ENCODE data around the gene RTP5. TPM values are rescaled to one million over a fixed set of nuclear protein-coding genes. Genes with fewer than 3 reads are reported as not detected.
A peak's percentile ranks its signal among the peaks of the same experiment; 100 is the strongest.

RTP5 gene
- total RNA-seq, 1 experiment from 2014 or later, result not detected

DNA sequence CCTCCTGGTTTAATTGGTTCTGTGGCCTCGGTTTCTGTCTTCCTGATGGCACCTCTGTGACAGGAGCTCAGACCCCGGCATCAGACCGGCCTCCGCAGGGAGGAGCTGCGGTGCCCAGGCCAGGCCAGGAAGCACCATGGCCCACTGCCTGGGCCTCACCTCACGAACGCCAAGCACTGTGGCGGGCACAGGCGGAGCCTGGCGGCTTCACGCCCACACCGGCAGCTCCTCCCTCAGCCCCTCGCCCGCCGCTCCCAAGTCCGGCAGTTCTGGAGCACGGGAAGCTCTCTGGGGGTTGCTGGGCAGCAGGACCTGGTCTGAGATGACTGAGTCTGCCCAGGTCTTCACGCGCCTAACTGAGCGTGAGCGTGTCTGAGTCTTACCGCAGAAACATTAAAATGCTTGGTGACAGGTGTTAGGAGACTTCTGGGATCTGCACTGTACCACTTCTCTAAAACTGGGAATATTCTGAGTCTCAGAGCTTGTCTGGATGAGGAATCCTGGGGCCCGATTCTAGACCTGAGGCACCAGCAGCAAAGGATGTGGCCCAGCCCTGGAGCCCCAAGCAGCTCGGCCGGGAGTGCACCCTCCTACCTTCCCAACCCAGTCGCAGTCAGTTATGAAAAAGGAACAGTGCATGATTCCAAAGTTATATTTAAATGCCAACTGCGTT is 21.9 kb downstream of the RTP5 start:
- Histone ChIP-seq H3K27me3 (replicated peaks; ENCODE audit: insufficient read depth, low read depth, low read length, poor library complexity) (no peaks in the 10 kb centered on the region), H3K36me3 (ENCODE audit: insufficient read depth, low read length, poor library complexity, severe bottlenecking) (peaks cover 4% of the 10 kb centered on the region), H3K4me1 (ENCODE audit: insufficient read depth, low read length, poor library complexity, severe bottlenecking) (peaks cover 11% of the 10 kb centered on the region), H3K27ac (ENCODE audit: low read depth, low read length, poor library complexity, severe bottlenecking) (no peak overlapping the region), H3K4me3 (ENCODE audit: low read depth, low read length, poor library complexity, severe bottlenecking) (no peak overlapping the region), H3K9me3 (ENCODE audit: low read depth, low read length, poor library complexity, severe bottlenecking) (peaks cover 7% of the 10 kb centered on the region)
- BruUV-seq (replicated peaks), result no TSS peak
- DNase-seq (ENCODE audit: low spot score), result no peak
- intact Hi-C loops (cut with micrococcal nuclease; ENCODE audit: unreplicated experiment), result no loop called here
- ChIA-PET CTCF (no interaction called here), POLR2A (ENCODE audit: low non-redundant PET) (interaction anchor here (0.5 kb wide), 1 partner anchor 57 kb away, joined by 3 read pairs; no protein-coding TSS in a partner anchor)
- TF ChIP-seq, protein P1, sequence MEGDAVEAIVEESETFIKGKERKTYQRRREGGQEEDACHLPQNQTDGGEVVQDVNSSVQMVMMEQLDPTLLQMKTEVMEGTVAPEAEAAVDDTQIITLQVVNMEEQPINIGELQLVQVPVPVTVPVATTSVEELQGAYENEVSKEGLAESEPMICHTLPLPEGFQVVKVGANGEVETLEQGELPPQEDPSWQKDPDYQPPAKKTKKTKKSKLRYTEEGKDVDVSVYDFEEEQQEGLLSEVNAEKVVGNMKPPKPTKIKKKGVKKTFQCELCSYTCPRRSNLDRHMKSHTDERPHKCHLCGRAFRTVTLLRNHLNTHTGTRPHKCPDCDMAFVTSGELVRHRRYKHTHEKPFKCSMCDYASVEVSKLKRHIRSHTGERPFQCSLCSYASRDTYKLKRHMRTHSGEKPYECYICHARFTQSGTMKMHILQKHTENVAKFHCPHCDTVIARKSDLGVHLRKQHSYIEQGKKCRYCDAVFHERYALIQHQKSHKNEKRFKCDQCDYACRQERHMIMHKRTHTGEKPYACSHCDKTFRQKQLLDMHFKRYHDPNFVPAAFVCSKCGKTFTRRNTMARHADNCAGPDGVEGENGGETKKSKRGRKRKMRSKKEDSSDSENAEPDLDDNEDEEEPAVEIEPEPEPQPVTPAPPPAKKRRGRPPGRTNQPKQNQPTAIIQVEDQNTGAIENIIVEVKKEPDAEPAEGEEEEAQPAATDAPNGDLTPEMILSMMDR (conservative IDR thresholded peaks at IDR 0.05; ENCODE audit: low read depth, low read length), result no peak
- TF ChIP-seq EZH2 (IDR thresholded peaks at IDR 0.05; ENCODE audit: borderline replicate concordance, low read depth, low read length, poor library complexity, severe bottlenecking), result no peak

DNA sequence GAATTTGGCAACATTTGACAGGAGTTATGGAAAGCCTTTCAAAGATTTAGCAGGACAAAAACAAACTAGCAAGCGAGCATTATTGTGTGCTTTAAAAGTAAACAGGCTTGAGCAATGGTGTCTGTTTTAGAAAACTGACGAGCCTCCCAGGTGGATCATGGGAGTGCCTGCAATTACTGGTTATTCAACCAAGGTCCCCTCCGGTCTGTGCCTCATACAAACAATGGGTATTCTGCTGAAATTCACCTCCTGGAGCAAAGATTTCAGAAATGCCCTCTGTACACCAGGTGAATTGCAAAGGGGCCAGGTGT is 22.4 kb downstream of the RTP5 start:
- DNase-seq (ENCODE audit: low spot score), result no peak
- H3K27ac ChIP-seq (ENCODE audit: low read depth, low read length, poor library complexity, severe bottlenecking), result no peak overlapping the region
- CTCF ChIA-PET, result no interaction called here

DNA sequence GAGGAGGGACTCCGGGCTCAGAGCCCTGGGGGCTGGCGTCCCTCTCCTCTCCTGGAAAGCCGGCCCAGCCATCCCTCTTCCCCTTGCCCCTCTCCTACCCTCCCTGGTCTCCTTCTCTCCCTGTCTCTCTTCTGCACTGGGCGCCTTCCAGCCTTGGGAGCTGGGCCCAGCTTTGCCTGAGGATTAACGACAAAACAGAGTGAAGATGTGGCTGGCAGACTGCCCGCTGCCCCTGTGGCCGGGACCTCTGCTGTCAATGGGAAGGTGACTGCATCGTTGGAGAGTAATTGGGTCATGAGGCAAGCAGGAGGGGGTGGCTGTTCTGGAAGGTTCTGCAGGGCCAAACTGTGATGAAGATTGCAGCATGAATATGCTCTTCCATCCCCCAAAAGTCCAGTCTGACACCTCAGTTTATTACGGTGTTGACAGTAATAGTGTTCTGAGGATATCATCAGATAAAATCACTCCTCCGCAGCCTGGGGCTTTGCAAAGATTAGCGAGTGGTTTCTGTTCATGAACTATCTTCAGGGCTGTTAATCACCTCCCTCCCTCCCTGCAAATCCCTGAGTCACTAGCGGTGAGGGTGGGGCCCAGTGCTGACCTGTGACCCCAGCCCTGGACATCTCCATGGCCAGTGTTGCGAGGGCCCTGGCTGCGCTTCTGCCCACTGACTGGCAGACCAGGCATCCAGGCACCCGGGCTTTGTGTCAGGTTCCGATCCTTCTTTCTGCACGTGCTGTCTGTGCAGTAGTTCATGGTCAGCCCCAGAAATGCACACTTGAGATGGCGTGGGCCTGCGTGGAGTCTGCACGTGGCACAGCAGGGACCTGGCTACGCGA is 23.0 kb downstream of the RTP5 start:
- Histone ChIP-seq H3K4me3 (ENCODE audit: low read depth, low read length, poor library complexity, severe bottlenecking) (no peak overlapping the region), H3K4me1 (ENCODE audit: insufficient read depth, low read length, poor library complexity, severe bottlenecking) (peaks cover 6% of the 10 kb centered on the region), H3K36me3 (ENCODE audit: insufficient read depth, low read length, poor library complexity, severe bottlenecking) (no peaks in the 10 kb centered on the region), H3K27ac (ENCODE audit: low read depth, low read length, poor library complexity, severe bottlenecking) (peak overlapping the region; percentile 25), H3K9me3 (ENCODE audit: low read depth, low read length, poor library complexity, severe bottlenecking) (peaks cover 7% of the 10 kb centered on the region), H3K27me3 (replicated peaks; ENCODE audit: insufficient read depth, low read depth, low read length, poor library complexity) (no peaks in the 10 kb centered on the region)
- POLR2A ChIA-PET (ENCODE audit: low non-redundant PET), result no interaction called here
- no peak for TF ChIP-seq EZH2 (IDR thresholded peaks at IDR 0.05; ENCODE audit: borderline replicate concordance, low read depth, low read length, poor library complexity, severe bottlenecking)
- TF ChIP-seq, protein P1 (conservative IDR thresholded peaks at IDR 0.05; ENCODE audit: low read depth, low read length), result no peak
- no peak for DNase-seq (ENCODE audit: low spot score)
- intact Hi-C loops (cut with micrococcal nuclease; ENCODE audit: unreplicated experiment), result no loop called here
- CTCF ChIA-PET, result no interaction called here
- BruUV-seq (replicated peaks), result no TSS peak

More for the DNA sequence above, 22.4 kb downstream of the RTP5 start:
- TF ChIP-seq, protein P1 (conservative IDR thresholded peaks at IDR 0.05; ENCODE audit: low read depth, low read length), result no peak
- TF ChIP-seq EZH2 (IDR thresholded peaks at IDR 0.05; ENCODE audit: borderline replicate concordance, low read depth, low read length, poor library complexity, severe bottlenecking), result no peak
- BruUV-seq (replicated peaks), result no TSS peak
- peaks cover 7% of the 10 kb centered on the region for H3K9me3 ChIP-seq (ENCODE audit: low read depth, low read length, poor library complexity, severe bottlenecking)
- H3K27me3 ChIP-seq (replicated peaks; ENCODE audit: insufficient read depth, low read depth, low read length, poor library complexity), result no peaks in the 10 kb centered on the region
- H3K4me3 ChIP-seq (ENCODE audit: low read depth, low read length, poor library complexity, severe bottlenecking), result no peak overlapping the region
- intact Hi-C loops (cut with micrococcal nuclease; ENCODE audit: unreplicated experiment), result no loop called here
- POLR2A ChIA-PET (ENCODE audit: low non-redundant PET), result no interaction called here
- H3K4me1 ChIP-seq (ENCODE audit: insufficient read depth, low read length, poor library complexity, severe bottlenecking), result peaks cover 6% of the 10 kb centered on the region
- peaks cover 2% of the 10 kb centered on the region for H3K36me3 ChIP-seq (ENCODE audit: insufficient read depth, low read length, poor library complexity, severe bottlenecking)
